Measurements from ENCODE around the gene EXOC4. TPM values are rescaled to one million over a fixed set of nuclear protein-coding genes. Genes with fewer than 3 reads are reported as not detected.

Gene EXOC4
- total RNA-seq, 4 donors from 2014 or later, result 82.4 to 204 (median 128) TPM

DNA sequence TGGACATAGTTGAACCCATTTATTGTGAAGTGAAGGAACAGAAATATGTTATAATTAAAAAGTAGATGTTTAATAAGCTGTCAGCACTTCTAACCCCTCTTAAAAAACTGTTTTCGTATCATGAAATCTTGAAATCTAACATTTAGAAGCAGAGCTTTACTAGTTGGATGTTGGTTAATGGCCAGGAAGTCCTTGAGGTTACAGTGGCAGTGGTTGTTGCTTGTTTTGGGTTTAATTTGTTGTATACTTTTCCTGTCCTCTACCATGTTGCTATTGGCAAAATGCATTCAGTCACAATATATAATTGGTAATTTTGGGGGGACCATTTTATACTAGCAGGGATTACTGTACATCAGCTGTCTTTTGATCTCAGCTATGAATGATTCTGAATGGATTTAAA is 60.7 kb downstream of the EXOC4 start:
- intact Hi-C loops (cut with DNase I; ENCODE audit: low total_unique reads) (no loop called here), in situ Hi-C loops (cut with MboI; ENCODE audit: low pct_ligation_motif_present in 1 of 4, low pct_unique_long_range_greater_than_20kb in 1 of 4, low sequenced_read_pairs in 3 of 4) (no loop called here)
- Histone ChIP-seq H3K36me3 (peaks cover 0 to 4% (median 0%) of the 10 kb centered on the region in 4 donors), H3K27ac (no peak overlapping the region), H3K27me3 (no peaks in the 10 kb centered on the region), H3K9me3 (no peaks in the 10 kb centered on the region), H3K4me3 (no peak overlapping the region), H3K4me1 (no peaks in the 10 kb centered on the region)
- no peak for DNase-seq
- 78 to 95% methylated on average over 1 of the region's 1 CpG for WGBS, 2 donors (ENCODE audit: low coverage in 1 of 2)
- TF ChIP-seq POLR2A (IDR thresholded peaks at IDR 0.05), result no peak
- no peak for TF ChIP-seq POLR2AphosphoS5 (IDR thresholded peaks at IDR 0.05)
- TF ChIP-seq EP300 (IDR thresholded peaks at IDR 0.05; ENCODE audit: low read depth), result no peak
- TF ChIP-seq, protein P1, sequence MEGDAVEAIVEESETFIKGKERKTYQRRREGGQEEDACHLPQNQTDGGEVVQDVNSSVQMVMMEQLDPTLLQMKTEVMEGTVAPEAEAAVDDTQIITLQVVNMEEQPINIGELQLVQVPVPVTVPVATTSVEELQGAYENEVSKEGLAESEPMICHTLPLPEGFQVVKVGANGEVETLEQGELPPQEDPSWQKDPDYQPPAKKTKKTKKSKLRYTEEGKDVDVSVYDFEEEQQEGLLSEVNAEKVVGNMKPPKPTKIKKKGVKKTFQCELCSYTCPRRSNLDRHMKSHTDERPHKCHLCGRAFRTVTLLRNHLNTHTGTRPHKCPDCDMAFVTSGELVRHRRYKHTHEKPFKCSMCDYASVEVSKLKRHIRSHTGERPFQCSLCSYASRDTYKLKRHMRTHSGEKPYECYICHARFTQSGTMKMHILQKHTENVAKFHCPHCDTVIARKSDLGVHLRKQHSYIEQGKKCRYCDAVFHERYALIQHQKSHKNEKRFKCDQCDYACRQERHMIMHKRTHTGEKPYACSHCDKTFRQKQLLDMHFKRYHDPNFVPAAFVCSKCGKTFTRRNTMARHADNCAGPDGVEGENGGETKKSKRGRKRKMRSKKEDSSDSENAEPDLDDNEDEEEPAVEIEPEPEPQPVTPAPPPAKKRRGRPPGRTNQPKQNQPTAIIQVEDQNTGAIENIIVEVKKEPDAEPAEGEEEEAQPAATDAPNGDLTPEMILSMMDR (IDR thresholded peaks at IDR 0.05), result no peak

DNA sequence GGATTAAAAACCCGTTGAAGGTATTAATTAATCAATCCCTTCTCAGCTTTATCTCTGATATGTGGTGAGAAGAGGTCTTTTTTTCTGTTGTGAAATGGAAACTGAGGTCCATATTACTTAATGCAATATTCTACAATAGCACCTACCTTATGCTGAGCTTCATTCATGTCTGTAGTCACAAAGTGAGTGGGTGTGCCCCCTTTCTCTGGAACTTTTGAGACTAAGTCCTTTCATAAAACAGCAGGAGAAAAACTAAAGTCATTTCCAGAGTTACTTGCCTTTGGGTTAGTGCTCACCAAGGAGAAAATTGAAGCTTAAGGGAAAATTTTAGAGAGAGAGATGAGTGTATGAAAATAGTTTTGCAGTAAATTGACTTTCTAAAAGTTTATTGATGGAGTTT is 61.2 kb downstream of the EXOC4 start:
- intact Hi-C loops (cut with DNase I; ENCODE audit: low total_unique reads), result no loop called here
- TF ChIP-seq EP300 (IDR thresholded peaks at IDR 0.05; ENCODE audit: low read depth) (no peak), POLR2A (IDR thresholded peaks at IDR 0.05) (no peak), POLR2AphosphoS5 (IDR thresholded peaks at IDR 0.05) (no peak)
- TF ChIP-seq, protein P1 (IDR thresholded peaks at IDR 0.05), result no peak
- in situ Hi-C loops (cut with MboI; ENCODE audit: low pct_ligation_motif_present in 1 of 4, low pct_unique_long_range_greater_than_20kb in 1 of 4, low sequenced_read_pairs in 3 of 4), result no loop called here
- no peak overlapping the region for H3K27ac ChIP-seq
- WGBS, 2 donors (ENCODE audit: low coverage in 1 of 2), result 83 to 92% methylated on average over 1 of the region's 1 CpG
- no peaks in the 10 kb centered on the region for H3K9me3 ChIP-seq
- no peak for DNase-seq
- no peaks in the 10 kb centered on the region for H3K36me3 ChIP-seq
- no peaks in the 10 kb centered on the region for H3K4me1 ChIP-seq
- H3K27me3 ChIP-seq, result no peaks in the 10 kb centered on the region
- no peak overlapping the region for H3K4me3 ChIP-seq

DNA sequence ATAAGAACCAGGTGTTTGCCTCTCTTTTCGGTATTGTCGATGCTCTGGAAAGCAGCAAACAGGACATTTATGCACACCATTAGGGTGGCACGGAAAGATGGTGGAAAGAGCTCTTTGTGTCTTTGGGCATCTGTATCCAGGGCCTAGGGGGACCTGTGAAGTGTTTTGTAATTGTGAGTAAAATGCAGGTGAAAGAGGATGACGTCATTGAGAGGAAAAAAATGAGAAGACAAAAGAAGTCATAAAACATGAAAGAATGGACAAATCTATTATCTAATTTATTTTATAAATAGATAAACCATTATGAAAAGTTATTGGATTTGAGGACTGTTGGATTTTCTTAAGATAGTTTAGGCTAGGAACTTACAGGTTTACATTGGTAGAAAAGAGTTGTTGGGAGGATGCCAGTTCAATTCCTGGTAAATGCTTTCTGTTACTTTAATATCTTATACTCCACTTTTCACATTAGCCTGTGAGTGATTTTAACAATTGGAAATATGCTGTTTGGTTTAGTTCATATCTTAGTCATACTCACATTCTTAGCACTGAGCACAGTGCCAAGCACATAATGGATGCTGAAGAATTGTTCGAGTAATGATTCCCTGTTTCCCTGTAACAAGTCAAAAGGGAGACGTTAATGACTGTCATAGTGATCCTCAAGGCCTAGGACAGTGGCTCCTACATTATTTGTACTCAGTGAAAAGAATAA is 62.6 kb downstream of the EXOC4 start:
- no peak for DNase-seq
- Histone ChIP-seq H3K4me1 (no peaks in the 10 kb centered on the region), H3K4me3 (no peak overlapping the region), H3K27ac (no peak overlapping the region), H3K27me3 (no peaks in the 10 kb centered on the region), H3K9me3 (no peaks in the 10 kb centered on the region), H3K36me3 (peaks cover 0 to 5% (median 0%) of the 10 kb centered on the region in 4 donors)
- TF ChIP-seq, protein P1 (IDR thresholded peaks at IDR 0.05), result no peak
- TF ChIP-seq EP300 (IDR thresholded peaks at IDR 0.05; ENCODE audit: low read depth) (no peak), POLR2AphosphoS5 (IDR thresholded peaks at IDR 0.05) (no peak), POLR2A (IDR thresholded peaks at IDR 0.05) (no peak)
- intact Hi-C loops (cut with DNase I; ENCODE audit: low total_unique reads), result no loop called here
- in situ Hi-C loops (cut with MboI; ENCODE audit: low pct_ligation_motif_present in 1 of 4, low pct_unique_long_range_greater_than_20kb in 1 of 4, low sequenced_read_pairs in 3 of 4), result no loop called here
- 83 to 87% methylated on average over 3 to 6 of the region's 6 CpGs for WGBS, 2 donors (ENCODE audit: low coverage in 1 of 2)

- intact Hi-C loops (cut with DNase I; ENCODE audit: low total_unique reads) (no loop called here), in situ Hi-C loops (cut with MboI; ENCODE audit: low pct_ligation_motif_present in 1 of 4, low pct_unique_long_range_greater_than_20kb in 1 of 4, low sequenced_read_pairs in 3 of 4) (no loop called here)
- H3K9me3 ChIP-seq, result peaks cover 0 to 14% of the 10 kb centered on the region in 2 donors
- H3K27ac ChIP-seq, result no peak overlapping the region
- DNase-seq, result no peak
- H3K4me3 ChIP-seq, result no peak overlapping the region
- H3K4me1 ChIP-seq, result no peaks in the 10 kb centered on the region
- H3K27me3 ChIP-seq, result no peaks in the 10 kb centered on the region
- WGBS, 2 donors (ENCODE audit: low coverage in 1 of 2), result 91 to 98% methylated on average over 1 to 2 of the region's 2 CpGs
- H3K36me3 ChIP-seq, result peaks cover 0 to 20% (median 8%) of the 10 kb centered on the region in 4 donors
- TF ChIP-seq, protein P1 (IDR thresholded peaks at IDR 0.05), result no peak
- TF ChIP-seq POLR2A (IDR thresholded peaks at IDR 0.05) (no peak), EP300 (IDR thresholded peaks at IDR 0.05; ENCODE audit: low read depth) (no peak), POLR2AphosphoS5 (IDR thresholded peaks at IDR 0.05) (no peak)
Observed at GRCh38 chr7:133319842-133320241, 67.0 kb downstream of the EXOC4 start.

Measured in transverse colon (tissue), 4 donors.